Mesodermal cell (in vitro differentiated cells): ENCODE data around the gene CD33.
"Not testable (repeated sequence)": the region's sequence is repeated elsewhere in the genome, so short reads cannot be mapped to it uniquely, and the experiment has no call there.

Experiments used
- H3K27ac ChIP-seq: 2 replicates; pipeline ENCODE4 v1.7.0; 2013; ENCODE audit warnings: mild to moderate bottlenecking, low read depth, low read length, moderate library complexity; ENCODE audit not compliant: severe bottlenecking
- H3K36me3 ChIP-seq: 2 replicates; pipeline ENCODE4 v1.7.1; 2013; ENCODE audit warnings: mild to moderate bottlenecking, low read length, moderate library complexity; ENCODE audit not compliant: control insufficient read depth, insufficient read depth
- H3K4me1 ChIP-seq: one replicate; pipeline ENCODE4 v1.7.1; 2013; ENCODE audit warnings: mild to moderate bottlenecking, low read length; ENCODE audit not compliant: insufficient read depth, control insufficient read depth, poor library complexity, severe bottlenecking
- H3K4me3 ChIP-seq: 2 replicates; pipeline ENCODE4 v1.7.0; 2013; ENCODE audit warnings: low read length, control low read depth, mild to moderate bottlenecking; ENCODE audit not compliant: insufficient read depth, poor library complexity, severe bottlenecking; ENCODE audit errors: extremely low read depth
- H3K9me3 ChIP-seq: 2 replicates; pipeline ENCODE4 v1.7.1; 2013; ENCODE audit warnings: mild to moderate bottlenecking, low read length, moderate library complexity; ENCODE audit not compliant: control insufficient read depth
- WGBS, 2 experiments: methylation state at CpG; one replicate each; pipeline ENCODE4 v1.1.5; 2013; ENCODE audit warnings: missing lambda C conversion rate in 2 of 2; ENCODE audit not compliant: insufficient coverage in 2 of 2; 5-methylcytosine and 5-hydroxymethylcytosine counted together

The CD33 gene

DNA sequence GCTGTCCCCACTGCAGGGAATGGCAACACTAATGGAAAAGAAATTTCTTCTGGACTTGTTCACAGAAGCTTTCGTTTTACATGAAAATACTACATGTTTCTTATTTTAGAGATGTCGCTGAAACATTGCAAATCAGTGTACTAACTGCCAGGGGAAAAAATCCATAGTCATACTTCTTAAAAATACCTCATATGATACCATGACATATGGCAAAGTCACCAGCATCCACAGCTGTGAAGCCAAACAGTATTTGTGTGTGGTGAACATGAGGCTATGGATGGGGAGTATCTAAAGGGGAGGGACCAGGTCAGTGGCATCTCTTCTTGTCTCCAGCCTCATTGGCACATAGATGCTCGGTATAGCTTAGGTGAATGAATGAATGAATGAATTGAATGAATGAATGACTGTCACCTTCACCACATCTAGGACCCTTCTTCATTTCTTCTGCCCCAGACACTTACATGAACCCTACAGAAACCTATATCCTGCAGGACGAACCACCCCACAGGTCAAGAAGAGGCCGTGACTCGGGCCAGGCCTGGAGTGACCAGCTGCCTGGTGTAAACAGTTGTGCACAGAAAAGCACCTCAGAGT lies 14.6 kb upstream of the CD33 start:
- no peaks in the 10 kb centered on the region for H3K4me1 ChIP-seq
- H3K4me3 ChIP-seq, result no peak overlapping the region
- no peak overlapping the region for H3K27ac ChIP-seq
- no peaks in the 10 kb centered on the region for H3K9me3 ChIP-seq
- 100% methylated on average over 3 of the region's 6 CpGs; no CpG with 5 or more reads in 1 of the 2 experiments for WGBS, 2 experiments
- H3K36me3 ChIP-seq, result no peaks in the 10 kb centered on the region

DNA sequence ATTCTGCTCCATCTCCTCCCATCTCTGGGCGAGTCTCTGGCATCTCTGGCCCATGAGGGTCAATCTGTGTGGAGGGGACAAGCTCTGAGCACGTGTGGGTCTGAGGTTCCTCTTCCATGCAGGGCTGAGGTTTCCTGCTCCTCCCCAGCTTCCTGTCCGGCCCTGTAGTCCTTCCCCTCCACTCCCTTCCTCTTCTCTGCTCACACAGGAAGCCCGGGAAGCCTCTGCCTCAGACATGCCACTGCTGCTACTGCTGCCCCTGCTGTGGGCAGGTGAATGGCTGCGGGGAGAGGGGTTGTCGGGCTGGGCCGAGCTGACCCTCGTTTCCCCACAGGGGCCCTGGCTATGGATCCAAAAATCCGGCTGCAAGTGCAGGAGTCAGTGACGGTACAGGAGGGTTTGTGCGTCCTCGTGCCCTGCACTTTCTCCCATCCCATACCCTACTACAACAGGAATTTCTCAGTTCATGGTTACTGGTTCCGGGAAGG lies 14.0 kb upstream of the CD33 start:
- H3K4me1 ChIP-seq, H3K9me3 ChIP-seq, H3K27ac ChIP-seq, H3K4me3 ChIP-seq, H3K36me3 ChIP-seq: not testable (repeated sequence)
- 82% methylated on average over 10 to 13 of the region's 13 CpGs for WGBS, 2 experiments

DNA sequence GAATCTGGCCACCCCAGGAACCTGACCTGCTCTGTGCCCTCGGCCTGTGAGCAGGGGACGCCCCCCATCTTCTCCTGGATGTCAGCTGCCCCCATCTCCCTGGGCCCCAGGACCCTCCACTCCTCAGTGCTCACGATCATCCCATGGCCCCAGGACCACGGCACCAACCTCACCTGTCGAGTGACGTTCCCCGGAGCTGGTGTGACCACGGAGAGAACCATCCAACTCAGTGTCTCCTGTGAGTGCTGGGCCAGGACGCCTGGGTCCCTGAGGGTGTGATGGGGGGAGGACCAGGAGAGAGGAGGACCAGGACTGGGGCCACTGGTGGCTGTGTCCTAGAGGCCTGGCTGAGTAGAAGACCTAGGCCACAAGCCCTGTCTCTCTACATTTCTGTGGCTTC lies 13.0 kb upstream of the CD33 start:
- 82 to 90% methylated on average over 8 of the region's 9 CpGs for WGBS, 2 experiments
- Histone ChIP-seq H3K27ac (no peak overlapping the region), H3K36me3 (no peaks in the 10 kb centered on the region), H3K4me1 (no peaks in the 10 kb centered on the region), H3K4me3 (no peak overlapping the region), H3K9me3 (no peaks in the 10 kb centered on the region)

DNA sequence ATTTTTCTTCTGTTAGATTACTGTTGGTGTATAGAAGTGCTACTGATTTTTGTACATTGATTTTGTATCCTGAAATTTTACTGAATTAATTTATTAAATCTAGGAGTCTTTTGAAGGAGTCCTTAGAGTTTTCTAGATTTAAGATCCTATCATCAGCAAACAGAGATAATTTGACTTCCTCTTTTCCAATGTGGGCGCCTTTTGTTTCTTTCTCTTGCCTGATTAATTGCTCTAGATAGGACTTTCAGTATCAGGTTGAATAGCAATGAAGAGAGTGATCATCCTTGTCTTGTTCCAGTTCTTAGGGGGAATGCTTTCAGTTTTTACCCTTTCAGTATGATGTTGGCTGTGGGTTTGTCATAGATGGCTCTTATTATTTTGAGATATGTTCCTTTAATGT lies 5.6 kb upstream of the CD33 start:
- Histone ChIP-seq H3K9me3 (no peaks in the 10 kb centered on the region), H3K27ac (no peak overlapping the region), H3K4me1 (no peaks in the 10 kb centered on the region), H3K4me3 (no peak overlapping the region), H3K36me3 (no peaks in the 10 kb centered on the region)
- WGBS, 2 experiments, result 100% methylated on average over 1 of the region's 1 CpG; no CpG with 5 or more reads in 1 of the 2 experiments

DNA sequence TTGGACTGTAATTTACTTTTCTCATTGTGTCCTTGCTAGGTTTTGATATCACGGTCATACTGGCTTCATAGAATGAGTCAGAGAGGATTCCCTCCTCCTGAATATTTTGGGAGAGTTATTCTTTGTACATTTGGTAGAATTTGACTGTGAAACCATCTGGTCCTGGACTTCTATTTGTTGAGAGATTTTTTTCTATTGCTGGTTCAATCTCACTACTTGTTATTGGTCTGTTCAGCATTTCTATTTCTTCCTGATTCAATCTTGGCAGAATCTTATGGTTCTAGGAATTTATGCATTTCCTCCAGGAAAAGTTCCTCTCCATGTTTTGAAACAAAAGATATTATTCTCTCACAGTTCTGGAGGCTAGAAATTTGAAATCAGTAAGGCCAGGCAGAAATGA lies 4.9 kb upstream of the CD33 start:
- Histone ChIP-seq H3K4me3 (no peak overlapping the region), H3K27ac (no peak overlapping the region), H3K9me3 (no peaks in the 10 kb centered on the region), H3K4me1 (no peaks in the 10 kb centered on the region), H3K36me3 (no peaks in the 10 kb centered on the region)
- WGBS, 2 experiments, result 90 to 100% methylated on average over 1 of the region's 1 CpG

DNA sequence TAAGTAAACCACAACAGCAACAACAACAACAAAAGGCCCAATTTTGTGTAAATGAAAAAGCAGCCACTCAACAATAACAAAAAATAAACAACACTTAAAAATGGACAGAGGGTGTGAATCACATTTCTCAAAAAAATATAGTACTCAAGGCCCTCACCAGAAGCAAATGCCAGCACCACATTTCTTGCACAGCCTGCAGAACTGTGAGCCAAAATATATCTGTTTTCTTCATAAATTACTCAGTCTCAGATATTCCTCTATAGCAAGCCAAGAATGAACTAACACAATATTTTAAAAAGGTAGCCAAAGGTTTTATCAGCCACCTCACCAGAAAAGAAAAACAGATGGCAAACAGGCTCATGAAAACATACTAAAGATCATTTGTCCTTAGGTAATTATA lies 3.9 kb upstream of the CD33 start:
- H3K4me3 ChIP-seq, result no peak overlapping the region
- no peaks in the 10 kb centered on the region for H3K4me1 ChIP-seq
- H3K9me3 ChIP-seq, result no peaks in the 10 kb centered on the region
- H3K27ac ChIP-seq, result no peak overlapping the region
- no peaks in the 10 kb centered on the region for H3K36me3 ChIP-seq

DNA sequence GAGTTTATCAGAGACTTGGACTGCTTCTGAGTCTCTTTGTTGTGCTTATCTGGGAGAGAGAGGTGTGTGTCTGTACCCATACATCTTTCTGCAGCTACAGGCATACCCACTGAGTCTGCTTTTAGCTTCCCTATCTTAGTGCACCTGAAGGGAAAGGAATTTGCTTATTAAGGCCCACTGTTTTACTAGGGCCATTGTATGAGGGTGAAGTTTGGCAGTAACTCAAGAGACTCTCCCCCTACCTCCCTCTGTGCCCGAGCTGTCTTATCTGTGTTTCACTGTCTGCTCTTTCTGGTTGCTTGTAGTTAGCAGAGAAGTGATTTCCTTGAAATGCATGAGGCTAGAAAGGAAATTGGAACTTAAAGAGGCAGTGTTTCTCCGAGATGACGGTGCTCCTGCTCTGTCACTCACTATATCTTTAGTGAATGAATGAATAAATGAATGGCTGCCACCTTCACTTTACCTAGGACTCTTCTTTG lies 678 bp upstream of the CD33 start:
- no CpG with 5 or more reads among the region's 3 CpGs for WGBS, 2 experiments
- Histone ChIP-seq H3K4me3 (no peak overlapping the region), H3K9me3 (no peaks in the 10 kb centered on the region), H3K27ac (no peak overlapping the region), H3K36me3 (no peaks in the 10 kb centered on the region), H3K4me1 (no peaks in the 10 kb centered on the region)

DNA sequence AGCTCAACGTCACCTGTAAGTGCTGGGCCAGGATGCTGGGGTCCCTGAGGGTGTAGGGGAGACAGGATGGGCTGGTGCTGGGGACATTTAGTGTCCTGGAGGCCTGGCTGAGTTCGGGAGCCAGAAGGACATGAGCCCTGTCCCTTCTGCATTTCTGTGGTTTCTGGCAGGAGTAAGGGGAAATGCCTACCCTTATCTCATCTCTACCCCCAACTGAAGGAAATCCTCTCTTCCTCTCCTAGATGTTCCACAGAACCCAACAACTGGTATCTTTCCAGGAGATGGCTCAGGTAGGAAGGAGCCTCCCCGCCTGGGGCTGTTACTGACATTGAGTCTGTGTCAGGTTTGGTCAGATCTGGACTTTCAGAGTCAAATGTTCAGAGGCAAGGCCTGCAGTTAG lies 1.2 kb downstream of the CD33 start:
- Histone ChIP-seq H3K36me3 (no peaks in the 10 kb centered on the region), H3K4me3 (no peak overlapping the region), H3K9me3 (no peaks in the 10 kb centered on the region), H3K4me1 (no peaks in the 10 kb centered on the region), H3K27ac (no peak overlapping the region)
- 83 to 100% methylated on average over 1 of the region's 3 CpGs for WGBS, 2 experiments

DNA sequence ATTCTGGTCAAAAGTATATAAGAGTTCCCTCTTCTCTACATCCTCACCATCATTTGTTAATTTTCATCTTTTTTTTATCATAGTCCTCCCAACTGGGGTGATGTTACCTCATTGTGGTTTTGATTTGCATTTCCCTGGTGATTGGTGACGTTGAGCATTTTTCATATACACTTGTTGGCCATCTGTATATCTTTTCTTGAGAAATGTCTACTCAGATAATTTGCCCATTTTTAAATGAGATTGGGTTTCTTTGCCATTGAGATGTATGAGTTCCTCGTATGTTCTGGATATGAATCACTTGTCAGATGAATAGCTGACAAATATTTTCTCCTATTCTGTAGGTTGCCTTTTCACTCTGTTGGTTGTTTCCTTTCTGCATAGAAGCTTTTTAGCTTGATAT lies 2.4 kb downstream of the CD33 start:
- WGBS, 2 experiments, result 57% methylated on average over 1 of the region's 2 CpGs; no CpG with 5 or more reads in 1 of the 2 experiments
- Histone ChIP-seq H3K4me3 (no peak overlapping the region), H3K4me1 (no peaks in the 10 kb centered on the region), H3K9me3 (no peaks in the 10 kb centered on the region), H3K36me3 (no peaks in the 10 kb centered on the region), H3K27ac (no peak overlapping the region)

DNA sequence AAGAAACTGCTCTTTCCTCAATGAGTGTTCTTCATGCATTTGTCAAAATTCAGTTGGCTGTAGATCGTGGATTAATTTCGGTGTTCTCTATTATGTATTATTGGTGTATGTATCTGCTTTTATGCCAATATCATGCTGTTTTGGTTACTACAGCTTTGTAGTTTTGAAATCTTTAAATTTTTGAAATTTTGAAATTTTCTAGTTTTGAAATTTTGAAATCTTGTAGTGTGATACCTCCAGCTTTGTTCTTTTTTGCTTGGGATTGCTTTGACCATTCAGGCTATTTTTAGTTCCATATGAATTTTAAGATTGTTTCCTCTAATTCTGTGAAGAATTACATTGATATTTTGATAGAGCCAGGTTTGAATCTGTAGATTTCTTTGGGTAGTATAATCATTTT lies 3.1 kb downstream of the CD33 start:
- no peak overlapping the region for H3K27ac ChIP-seq
- WGBS, 2 experiments, result 93% methylated on average over 2 of the region's 2 CpGs; no CpG with 5 or more reads in 1 of the 2 experiments
- no peaks in the 10 kb centered on the region for H3K4me1 ChIP-seq

DNA sequence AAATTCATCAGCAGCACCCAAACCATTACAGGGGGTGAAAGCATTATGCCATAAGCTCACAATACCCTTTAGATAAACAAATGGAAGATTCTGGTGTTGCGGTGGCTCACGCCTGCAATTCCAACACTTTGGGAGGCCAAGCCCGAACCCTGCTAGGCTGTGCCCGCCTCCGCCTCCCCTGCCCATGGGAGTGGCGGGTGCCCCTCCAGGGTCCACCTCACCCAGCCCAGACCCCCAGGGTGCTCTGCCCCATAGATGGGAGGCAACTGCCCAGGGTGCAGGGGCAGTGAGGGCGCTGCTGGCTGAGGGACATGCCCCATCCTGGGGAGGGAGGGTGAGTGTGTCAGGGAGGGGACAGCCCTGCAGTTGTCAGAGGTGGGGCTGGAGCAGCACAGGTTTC lies 16.0 kb downstream of the CD33 start:
- no peaks in the 10 kb centered on the region for H3K4me1 ChIP-seq
- H3K9me3 ChIP-seq, result no peaks in the 10 kb centered on the region
- H3K27ac ChIP-seq, result no peak overlapping the region
- WGBS, 2 experiments, result 97 to 100% methylated on average over 1 to 5 of the region's 7 CpGs
- no peak overlapping the region for H3K4me3 ChIP-seq
- H3K36me3 ChIP-seq, result no peaks in the 10 kb centered on the region

More for the DNA sequence above, 3.1 kb downstream of the CD33 start:
- Histone ChIP-seq H3K4me3 (no peak overlapping the region), H3K9me3 (no peaks in the 10 kb centered on the region), H3K36me3 (no peaks in the 10 kb centered on the region)
